Ureter (tissue), 1 donor: ENCODE measurements around the gene FAM120C. TPM values are rescaled to one million over a fixed set of nuclear protein-coding genes. Genes with fewer than 3 reads are reported as not detected.

Experiments used
- DNase-seq: peaks from one replicate; pipeline ENCODE4 v3.0.0-alpha.2; 2020; ENCODE audit warnings: low spot score
- total RNA-seq: library from RNA; stranded (reverse); gene quantifications from one replicate; pipeline ENCODE4 v1.2.4, GENCODE V29; 2023
- donor health status: DM: yes; HTN: yes; CAD: no.

Gene FAM120C
- total RNA-seq, 1 donor from 2014 or later, result 17.2 TPM

DNA sequence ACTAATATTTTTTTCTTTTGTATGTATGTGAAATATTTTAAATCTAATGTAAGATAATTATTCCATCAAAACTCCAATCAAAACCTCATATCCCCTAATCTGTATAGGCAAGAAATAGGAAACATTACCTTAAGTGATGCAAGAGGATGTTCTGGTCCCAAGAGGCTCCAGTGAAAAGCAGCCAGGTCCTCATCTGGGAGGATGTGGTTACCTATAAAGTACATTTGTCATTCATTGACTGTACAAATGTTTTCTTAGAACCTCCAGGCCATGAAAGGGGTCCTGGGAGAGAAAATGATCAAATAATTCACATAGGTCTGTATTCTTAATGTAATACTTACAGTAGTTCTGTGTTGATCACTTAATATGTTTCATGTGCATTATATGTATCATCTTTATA lies 25.5 kb downstream of the FAM120C start:
- DNase-seq, result no peak

DNA sequence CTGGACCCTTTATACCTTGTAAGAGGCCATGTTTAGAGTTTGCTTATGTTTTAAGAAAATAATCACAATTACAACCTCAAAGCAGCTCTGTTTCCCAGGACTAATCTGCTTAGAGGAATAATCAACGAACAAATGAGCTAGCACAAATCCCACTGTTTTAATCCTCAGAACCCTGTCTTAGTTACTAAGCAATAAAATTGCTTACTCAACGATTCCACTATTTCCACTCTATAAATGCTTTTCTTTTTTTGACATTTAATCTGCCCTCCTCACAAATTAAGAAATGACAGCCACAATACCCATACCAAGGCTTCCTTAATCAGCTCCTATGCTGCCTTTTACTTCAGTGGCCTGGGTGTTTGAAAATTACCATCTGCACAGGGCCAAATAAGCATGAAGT lies 48.8 kb downstream of the FAM120C start:
- no peak for DNase-seq

DNA sequence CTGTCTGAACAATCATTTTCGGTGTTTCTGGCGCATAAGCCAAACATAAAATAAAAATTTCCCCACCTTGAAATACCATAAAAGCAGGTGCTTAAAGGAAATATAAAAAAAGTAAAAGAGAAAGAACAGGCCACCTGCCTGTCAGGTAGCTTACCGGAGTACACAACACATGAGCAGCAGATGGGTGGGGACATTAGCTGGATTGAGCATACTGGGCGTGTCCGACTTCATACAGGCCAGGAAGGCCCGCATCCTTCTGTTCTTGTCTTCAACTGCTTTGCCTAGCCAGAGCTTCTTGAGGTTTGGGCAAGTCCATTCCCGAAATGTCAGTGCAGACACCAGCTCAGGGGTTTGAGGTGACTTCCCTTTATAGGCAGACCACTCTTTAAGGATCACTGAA lies 66.7 kb downstream of the FAM120C start:
- no peak for DNase-seq

GRCh38 chrX:54093571-54093970 lies 89.5 kb downstream of the FAM120C start:
- no peak for DNase-seq

- no peak for DNase-seq
These were observed 89.9 kb downstream of the FAM120C start for GRCh38 chrX:54093159-54093558.

DNA sequence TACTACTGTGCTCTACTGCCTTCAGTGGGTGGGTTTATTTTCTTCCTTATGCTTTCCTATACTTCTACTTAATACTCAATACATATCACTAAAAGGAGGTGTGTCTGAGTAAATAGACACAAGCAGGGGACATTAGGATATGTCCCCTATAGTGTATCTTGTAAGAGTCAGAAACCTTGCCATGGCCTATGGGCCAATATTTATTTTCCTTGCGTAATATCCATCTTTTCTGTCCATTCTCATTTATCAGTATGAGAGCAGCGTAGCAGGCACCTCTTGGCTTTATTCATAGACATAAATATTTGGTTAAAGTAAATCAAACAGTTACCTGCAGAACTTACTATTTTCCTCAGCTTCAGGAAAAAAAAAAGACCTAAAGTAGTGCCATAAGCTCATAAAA lies 92.2 kb downstream of the FAM120C start:
- DNase-seq, result no peak

DNA sequence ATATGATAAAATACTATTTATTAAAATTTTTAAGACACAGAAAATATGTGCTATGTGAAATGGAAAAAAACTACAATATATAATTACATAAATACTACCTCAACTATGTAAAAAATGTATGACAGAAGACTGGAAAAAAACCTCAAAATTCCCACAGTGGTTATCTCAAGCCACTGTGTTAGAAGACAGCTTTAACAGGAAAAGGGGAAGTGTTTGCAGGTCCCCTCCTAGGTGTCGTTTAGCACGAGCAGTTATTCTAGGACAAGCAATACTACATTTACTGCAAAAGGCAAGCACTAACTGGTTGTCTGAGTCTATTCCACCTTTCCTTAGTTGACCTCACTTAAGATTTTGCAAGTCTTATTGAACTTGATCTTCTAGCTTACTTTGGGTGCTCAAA lies 93.9 kb downstream of the FAM120C start:
- DNase-seq, result no peak

DNA sequence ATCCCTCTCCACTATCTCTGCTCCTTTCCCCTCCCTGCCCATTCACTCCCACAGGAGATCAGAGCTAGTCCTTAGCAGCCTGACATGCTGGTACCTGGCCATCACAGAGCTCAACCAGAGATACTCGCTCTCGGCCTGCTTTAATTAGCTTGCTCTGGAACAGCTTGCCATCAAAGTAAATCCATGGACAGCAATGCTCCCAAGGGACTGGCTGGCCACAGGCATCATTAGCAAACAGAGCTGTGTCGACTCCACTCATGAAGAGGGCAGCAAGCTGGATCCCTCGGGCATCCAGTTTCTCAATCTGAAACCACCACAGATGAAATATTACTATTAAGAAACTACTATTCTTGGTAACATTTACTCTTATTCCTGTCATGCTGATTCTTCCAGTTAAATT lies 95.4 kb downstream of the FAM120C start:
- DNase-seq, result no peak

- DNase-seq, result no peak
These were observed 97.4 kb downstream of the FAM120C start for GRCh38 chrX:54085666-54086065.

- DNase-seq, result no peak
These were observed 106.2 kb downstream of the FAM120C start for GRCh38 chrX:54076903-54077302.

DNA sequence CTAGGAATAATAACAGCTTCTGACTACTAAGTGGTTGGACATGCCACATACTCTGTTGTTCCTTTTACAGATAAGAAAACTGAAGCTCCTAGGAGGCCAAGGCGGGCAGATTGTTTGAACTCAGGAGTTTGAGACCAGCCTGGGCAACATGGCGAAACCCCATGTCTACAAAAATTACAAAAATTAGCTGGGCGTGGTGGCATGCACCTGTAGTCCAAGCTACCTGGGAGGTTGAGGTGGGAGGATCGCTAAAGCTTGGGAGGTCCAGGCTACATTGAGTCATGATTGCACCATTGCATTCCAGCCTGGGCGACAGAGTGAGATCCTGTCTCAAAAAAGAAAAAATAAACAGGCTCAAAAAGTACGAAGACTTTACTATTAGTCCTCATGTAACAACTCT lies 108.2 kb downstream of the FAM120C start:
- DNase-seq, result no peak

DNA sequence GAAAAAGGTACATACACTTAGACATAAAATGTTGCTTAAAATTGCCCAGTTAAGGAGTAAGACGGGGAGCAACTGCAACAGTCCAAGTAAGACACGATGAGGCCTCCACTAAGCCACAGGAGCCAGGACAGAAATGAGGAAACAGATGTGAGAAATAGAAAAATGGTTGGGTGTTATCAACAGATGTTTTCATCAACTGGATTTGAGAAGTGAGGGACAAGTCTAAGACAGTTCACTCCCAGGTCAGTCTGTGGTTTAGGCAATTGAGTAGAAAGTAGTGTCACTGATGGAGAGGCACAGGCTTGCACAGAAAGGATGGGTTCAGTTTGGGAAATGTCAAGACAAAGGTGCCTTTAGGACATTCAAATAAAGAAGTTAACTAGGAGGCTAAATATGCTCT lies 115.3 kb downstream of the FAM120C start:
- DNase-seq, result no peak

GRCh38 chrX:54066841-54067240 lies 116.2 kb downstream of the FAM120C start:
- DNase-seq, result no peak

- DNase-seq, result no peak
These were observed 118.5 kb downstream of the FAM120C start for GRCh38 chrX:54064564-54064963.

DNA sequence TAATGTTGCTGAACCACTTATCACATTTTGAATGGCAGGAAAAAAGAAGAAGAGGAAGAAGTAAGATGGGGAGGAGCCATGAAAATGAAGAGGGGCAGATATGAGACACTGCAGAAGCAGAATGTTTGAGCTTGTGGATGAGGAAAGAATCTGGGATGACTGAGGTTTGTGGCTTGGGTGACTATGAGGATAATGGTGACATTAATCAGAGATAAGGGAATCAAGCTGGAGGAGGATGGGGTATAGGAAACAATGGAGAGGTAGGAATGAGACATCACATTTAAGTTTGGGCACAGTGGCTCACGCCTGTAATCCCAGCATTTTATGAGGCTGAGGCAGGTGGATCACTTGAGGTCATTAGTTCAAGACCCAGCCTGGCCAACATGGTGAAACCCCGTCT lies 119.7 kb downstream of the FAM120C start:
- DNase-seq, result no peak

GRCh38 chrX:54049801-54050200 lies 133.3 kb downstream of the FAM120C start:
- DNase-seq, result no peak

GRCh38 chrX:54048412-54048811 lies 134.6 kb downstream of the FAM120C start:
- no peak for DNase-seq

GRCh38 chrX:54045563-54046228 lies 137.4 kb downstream of the FAM120C start:
- no peak for DNase-seq

- peak; percentile 43 for DNase-seq
These were observed 138.1 kb downstream of the FAM120C start for GRCh38 chrX:54044877-54045338.

DNA sequence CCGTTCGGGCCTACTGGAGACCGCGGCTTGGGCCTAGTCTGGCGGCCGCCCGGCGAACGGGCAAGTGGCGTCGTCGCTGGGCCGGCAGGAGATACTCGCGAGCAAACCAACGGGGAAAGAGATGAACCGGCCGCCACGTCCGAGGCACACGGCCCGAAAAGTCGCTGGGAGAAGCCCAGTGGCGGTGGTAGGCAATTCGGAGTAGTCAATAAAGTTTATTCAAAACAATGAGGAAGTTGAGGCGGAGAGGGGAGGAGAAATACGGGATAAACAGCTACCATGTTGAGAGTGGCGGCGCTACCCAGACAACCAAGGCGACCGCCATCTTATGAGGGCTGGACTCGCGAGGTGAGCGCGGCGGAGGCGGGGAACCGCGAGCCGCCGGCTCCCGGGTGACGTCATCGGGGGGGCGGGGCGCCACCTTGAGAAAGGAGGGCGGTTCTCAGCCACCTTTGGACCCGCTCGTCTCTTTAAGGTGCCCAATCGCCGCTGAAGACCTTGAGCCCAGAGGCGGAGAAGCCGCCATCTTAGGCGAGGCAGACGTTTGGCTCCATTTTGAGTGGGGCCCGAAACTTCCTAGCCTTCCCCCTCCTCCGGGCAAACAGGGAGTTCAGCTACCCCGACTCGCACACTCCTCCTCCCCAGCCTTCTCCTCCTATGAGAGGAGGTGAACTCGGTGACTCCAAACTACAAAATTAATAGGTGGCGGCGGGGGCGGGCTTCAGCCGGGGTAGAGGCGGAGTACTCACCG lies 138.8 kb downstream of the FAM120C start, which contains the start of gene PHF8:
Gene PHF8, minus strand, starts transcription at position 348 of the 751 bp plus-strand sequence. CDS start 1,745 bp downstream, outside the sequence.
- DNase-seq, result peak; percentile 96

DNA sequence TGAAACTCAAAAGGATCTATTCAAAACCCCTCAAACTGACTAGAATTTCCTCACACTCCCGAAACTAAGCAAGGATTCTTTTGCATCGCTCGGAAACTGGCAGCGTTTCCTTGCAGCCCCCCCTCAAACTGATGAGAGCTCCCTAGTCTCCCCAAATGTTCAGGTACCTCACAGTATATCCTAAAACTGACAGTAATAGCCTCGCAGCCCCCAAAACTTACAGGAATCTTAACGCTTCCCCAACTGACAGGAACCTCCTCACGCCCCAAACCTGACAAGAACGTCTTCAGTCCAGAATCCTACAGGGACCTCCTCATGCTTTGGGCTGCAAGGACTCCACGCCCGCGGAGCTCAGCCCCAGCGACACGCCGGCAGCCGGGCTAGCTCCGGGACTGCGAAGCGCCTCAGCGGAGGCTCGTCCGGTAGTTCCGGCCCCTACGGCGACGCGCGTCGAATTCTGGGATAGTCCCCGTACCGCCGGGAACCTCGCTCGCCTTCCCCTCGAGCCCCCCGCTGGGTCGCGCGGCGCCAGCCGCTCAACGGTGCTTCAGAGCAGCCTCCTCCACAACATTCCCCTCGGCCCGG lies 139.4 kb downstream of the FAM120C start:
- DNase-seq, result peak; percentile 46

DNA sequence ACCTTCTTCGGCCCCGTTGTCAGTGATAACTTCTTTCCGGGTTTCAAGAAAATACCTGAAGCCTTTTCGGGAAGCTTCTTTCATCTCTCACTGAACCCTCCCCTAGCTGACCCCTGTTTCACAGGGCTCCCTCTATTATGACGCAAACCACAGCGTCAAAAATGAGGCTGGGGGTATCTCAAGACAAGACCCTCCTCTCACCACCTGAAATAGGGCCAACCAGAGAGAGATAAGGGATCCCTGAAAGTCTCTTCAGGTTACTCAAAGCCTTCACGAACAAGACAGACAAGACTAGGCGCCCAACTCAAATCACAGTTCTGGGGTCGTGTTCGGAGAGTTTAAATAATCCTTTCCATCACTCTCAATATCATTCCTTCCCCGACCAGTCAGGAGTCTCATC lies 140.0 kb downstream of the FAM120C start:
- no peak for DNase-seq

GRCh38 chrX:54042609-54043021 lies 140.4 kb downstream of the FAM120C start:
- DNase-seq, result peak; percentile 51
